Panc1 (cell line): Measurements from ENCODE around the gene CCDC85C. TPM values are rescaled to one million over a fixed set of nuclear protein-coding genes. Genes with fewer than 3 reads are reported as not detected.

Source experiments
- ATAC-seq: fragments of 200-7000 bp; cut with Tn5 transposase; 2 replicates; pipeline ENCODE4 v1.9.1; 2020; ENCODE audit warnings: mild to moderate bottlenecking, moderate library complexity
- BruUV-seq: library from RNA; stranded (reverse); fragments of 400-500 nt; replicated peaks from 2 replicates; lab custom pipeline; 2021; lab: Mats Ljungman, UMichigan
- CTCF ChIA-PET: fragments of 300-600 bp; sonication (Branson Sonifier 250); formaldehyde crosslinking; loops from one replicate; lab custom pipeline; 2022; ENCODE audit warnings: antibody characterized with exemption; lab: Charles Lee
- POLR2A ChIA-PET: fragments of 300-600 bp; sonication (Branson Sonifier 250); formaldehyde crosslinking; loops from one replicate; lab custom pipeline; 2022; ENCODE audit warnings: antibody characterized with exemption; lab: Charles Lee
- DNase-seq: peaks from one replicate; pipeline ENCODE4 v3.0.0-alpha.2; 2010; ENCODE audit warnings: low read depth, low spot score
- H3K27ac ChIP-seq: 2 replicates; pipeline ENCODE4 v1.5.1; 2011; ENCODE audit warnings: mild to moderate bottlenecking, low read length, inconsistent platforms
- H3K27me3 ChIP-seq: fragments of 200-500 bp; sonication (Bioruptor generic); 2 replicates; pipeline ENCODE4 v1.6.0; 2014; ENCODE audit warnings: low read length, inconsistent platforms; ENCODE audit not compliant: control insufficient read depth, insufficient read depth
- H3K36me3 ChIP-seq: fragments of 200-500 bp; sonication (Bioruptor generic); 2 replicates; pipeline ENCODE4 v1.5.1; 2014; ENCODE audit warnings: inconsistent platforms, mild to moderate bottlenecking, low read length, moderate library complexity; ENCODE audit not compliant: control insufficient read depth, insufficient read depth
- H3K4me1 ChIP-seq: 2 replicates; pipeline ENCODE4 v1.5.1; 2011; ENCODE audit warnings: inconsistent platforms, mild to moderate bottlenecking, low read length, moderate library complexity; ENCODE audit not compliant: control insufficient read depth, insufficient read depth
- H3K4me3 ChIP-seq, 2 experiments: 2 replicates each; pipeline ENCODE4 v1.5.1; 2011 to 2012; ENCODE audit warnings: low read depth in 2 of 2, low read length in 2 of 2, mild to moderate bottlenecking in 2 of 2, inconsistent platforms in 1 of 2, moderate library complexity in 1 of 2
- H3K9me3 ChIP-seq: fragments of 200-500 bp; sonication (Bioruptor generic); 2 replicates; pipeline ENCODE4 v1.5.1; 2014; ENCODE audit warnings: low read depth, mild to moderate bottlenecking, inconsistent platforms, low read length, moderate library complexity; ENCODE audit not compliant: control insufficient read depth, insufficient read depth
- POLR2AphosphoS5 ChIP-seq: IDR thresholded peaks from 2 replicates; pipeline ENCODE4 v1.6.1; 2012; ENCODE audit warnings: mild to moderate bottlenecking, low read depth, low read length, moderate library complexity
- SIN3A ChIP-seq: IDR thresholded peaks from 2 replicates; pipeline ENCODE4 v1.6.1; 2012; ENCODE audit warnings: low read depth, mild to moderate bottlenecking, low read length, moderate library complexity, borderline replicate concordance; ENCODE audit not compliant: insufficient read depth
- TCF7L2 ChIP-seq: IDR thresholded peaks from 2 replicates; pipeline ENCODE4 v1.6.1; 2011; ENCODE audit warnings: mild to moderate bottlenecking, low read depth, low read length, inconsistent platforms
- in situ Hi-C: cut with HindIII; loops from 2 replicates; pipeline ENCODE4 v1.10.0; 2016; ENCODE audit warnings: low sequenced_read_pairs, low pct_unique_long_range_greater_than_20kb
- intact Hi-C: fragments of 100-400 bp; cut with micrococcal nuclease; formaldehyde crosslinking; loops from one replicate; pipeline ENCODE4 v1.10.0; 2022; ENCODE audit not compliant: unreplicated experiment
- total RNA-seq: library from RNA; stranded (reverse); gene quantifications from one replicate; pipeline ENCODE4 v1.2.1, GENCODE V29; 2021; ENCODE audit not compliant: unreplicated experiment
- TF ChIP-seq, protein P1 (sequence below): fragments of 450-650 bp; IDR thresholded peaks from 2 replicates; pipeline ENCODE4 v1.5.1; 2017; ENCODE audit warnings: mild to moderate bottlenecking
- TF ChIP-seq, protein P2 (sequence below), 2 experiments: IDR thresholded peaks; 2 replicates each; pipeline ENCODE4 v1.6.1; 2011 to 2012; ENCODE audit warnings: low read depth in 2 of 2, control low read depth in 1 of 2, low read length in 1 of 2, mild to moderate bottlenecking in 1 of 2, moderate library complexity in 1 of 2; ENCODE audit not compliant: insufficient read depth in 1 of 2

CCDC85C gene
- total RNA-seq, 1 experiment from 2014 or later: 96.6 TPM

DNA sequence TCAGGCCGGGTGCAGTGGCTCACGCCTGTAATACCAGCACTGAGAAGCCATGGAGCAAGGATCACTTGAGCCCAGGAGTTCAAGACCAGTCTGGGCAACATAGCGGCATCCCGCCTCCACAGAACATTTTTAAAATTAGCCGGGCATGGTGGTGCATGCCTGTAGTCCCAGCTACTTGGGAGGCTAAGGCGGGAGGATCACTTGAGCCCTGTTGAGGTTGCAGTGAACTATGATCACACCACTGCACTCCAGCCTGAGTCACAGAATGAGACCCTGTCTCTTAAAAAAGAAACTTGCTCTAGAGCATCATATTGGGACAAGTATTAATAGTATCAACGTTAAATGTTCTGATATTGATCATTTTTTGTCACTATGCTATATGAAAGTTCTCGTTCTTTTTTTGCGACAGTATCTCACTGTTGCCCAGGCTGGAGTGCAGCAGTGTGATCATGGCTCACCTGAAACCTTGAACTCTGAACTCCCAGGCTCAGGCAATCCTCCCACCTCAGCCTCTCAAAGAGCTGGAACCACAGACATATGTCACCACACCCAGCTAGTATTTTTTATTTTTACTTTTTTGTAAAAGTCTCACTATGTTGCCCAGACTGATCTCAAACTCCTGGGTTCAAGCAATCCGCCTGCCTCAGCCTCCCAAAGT is 47.7 kb downstream of the CCDC85C start:
- TF ChIP-seq TCF7L2: no peak
- TF ChIP-seq SIN3A: no peak
- TF ChIP-seq POLR2AphosphoS5: no peak
- TF ChIP-seq, protein P1, sequence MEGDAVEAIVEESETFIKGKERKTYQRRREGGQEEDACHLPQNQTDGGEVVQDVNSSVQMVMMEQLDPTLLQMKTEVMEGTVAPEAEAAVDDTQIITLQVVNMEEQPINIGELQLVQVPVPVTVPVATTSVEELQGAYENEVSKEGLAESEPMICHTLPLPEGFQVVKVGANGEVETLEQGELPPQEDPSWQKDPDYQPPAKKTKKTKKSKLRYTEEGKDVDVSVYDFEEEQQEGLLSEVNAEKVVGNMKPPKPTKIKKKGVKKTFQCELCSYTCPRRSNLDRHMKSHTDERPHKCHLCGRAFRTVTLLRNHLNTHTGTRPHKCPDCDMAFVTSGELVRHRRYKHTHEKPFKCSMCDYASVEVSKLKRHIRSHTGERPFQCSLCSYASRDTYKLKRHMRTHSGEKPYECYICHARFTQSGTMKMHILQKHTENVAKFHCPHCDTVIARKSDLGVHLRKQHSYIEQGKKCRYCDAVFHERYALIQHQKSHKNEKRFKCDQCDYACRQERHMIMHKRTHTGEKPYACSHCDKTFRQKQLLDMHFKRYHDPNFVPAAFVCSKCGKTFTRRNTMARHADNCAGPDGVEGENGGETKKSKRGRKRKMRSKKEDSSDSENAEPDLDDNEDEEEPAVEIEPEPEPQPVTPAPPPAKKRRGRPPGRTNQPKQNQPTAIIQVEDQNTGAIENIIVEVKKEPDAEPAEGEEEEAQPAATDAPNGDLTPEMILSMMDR: no peak
- TF ChIP-seq, protein P2, sequence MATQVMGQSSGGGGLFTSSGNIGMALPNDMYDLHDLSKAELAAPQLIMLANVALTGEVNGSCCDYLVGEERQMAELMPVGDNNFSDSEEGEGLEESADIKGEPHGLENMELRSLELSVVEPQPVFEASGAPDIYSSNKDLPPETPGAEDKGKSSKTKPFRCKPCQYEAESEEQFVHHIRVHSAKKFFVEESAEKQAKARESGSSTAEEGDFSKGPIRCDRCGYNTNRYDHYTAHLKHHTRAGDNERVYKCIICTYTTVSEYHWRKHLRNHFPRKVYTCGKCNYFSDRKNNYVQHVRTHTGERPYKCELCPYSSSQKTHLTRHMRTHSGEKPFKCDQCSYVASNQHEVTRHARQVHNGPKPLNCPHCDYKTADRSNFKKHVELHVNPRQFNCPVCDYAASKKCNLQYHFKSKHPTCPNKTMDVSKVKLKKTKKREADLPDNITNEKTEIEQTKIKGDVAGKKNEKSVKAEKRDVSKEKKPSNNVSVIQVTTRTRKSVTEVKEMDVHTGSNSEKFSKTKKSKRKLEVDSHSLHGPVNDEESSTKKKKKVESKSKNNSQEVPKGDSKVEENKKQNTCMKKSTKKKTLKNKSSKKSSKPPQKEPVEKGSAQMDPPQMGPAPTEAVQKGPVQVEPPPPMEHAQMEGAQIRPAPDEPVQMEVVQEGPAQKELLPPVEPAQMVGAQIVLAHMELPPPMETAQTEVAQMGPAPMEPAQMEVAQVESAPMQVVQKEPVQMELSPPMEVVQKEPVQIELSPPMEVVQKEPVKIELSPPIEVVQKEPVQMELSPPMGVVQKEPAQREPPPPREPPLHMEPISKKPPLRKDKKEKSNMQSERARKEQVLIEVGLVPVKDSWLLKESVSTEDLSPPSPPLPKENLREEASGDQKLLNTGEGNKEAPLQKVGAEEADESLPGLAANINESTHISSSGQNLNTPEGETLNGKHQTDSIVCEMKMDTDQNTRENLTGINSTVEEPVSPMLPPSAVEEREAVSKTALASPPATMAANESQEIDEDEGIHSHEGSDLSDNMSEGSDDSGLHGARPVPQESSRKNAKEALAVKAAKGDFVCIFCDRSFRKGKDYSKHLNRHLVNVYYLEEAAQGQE (IDR thresholded peaks at IDR 0.05; ENCODE audit: insufficient read depth in 1 of 2, low read depth in 2 of 2, low read length in 1 of 2): no peak
- ATAC-seq (no peak), DNase-seq (no peak)
- ChIA-PET CTCF (no interaction called here), POLR2A (no interaction called here)
- Histone ChIP-seq H3K27ac (0 out of 2 replicates have a peak overlapping the region, but pooled peaks have one; percentile 29), H3K4me1 (peaks cover 47% of the 10 kb centered on the region), H3K9me3 (no peaks in the 10 kb centered on the region), H3K27me3 (no peaks in the 10 kb centered on the region), H3K4me3 (no peak overlapping the region), H3K36me3 (no peaks in the 10 kb centered on the region)
- in situ Hi-C loops (no loop called here), intact Hi-C loops (no loop called here)
- BruUV-seq: no TSS peak

DNA sequence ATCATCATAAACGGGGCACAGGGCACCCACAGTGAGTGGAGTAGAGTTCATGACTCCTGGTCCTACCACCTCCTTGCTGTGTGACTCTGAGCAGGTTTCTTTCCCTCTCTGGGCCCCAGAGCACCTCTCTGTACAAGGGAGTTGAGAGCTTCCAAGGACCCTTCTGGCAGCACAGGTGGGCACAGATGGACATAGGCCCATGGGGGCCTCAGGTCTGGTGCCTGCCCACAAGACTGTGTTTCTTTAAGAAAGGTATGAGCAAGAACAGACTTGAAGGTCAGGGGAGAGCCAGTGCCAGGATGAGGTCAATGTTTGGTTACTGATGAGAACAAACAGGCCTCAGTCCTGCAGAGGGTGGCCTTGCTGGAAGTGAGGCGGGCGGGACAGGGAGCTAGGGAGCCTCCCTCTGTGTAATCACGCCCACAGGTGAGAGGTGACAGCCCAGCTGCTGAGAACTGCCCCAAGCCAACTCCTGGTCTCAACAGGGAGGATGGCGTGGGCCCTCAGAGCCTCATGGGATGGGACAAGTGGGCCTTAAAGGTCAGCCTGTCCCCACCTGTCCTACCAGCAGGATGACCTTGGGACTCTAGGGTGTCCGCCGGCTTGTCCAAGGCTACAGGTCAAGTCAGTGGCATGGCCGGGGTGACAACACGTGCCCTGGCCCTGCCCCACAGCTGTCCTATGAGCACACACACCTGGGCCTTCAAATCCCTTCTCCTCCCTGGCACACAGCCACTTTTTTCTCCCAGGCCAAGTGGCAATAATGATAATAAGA is 49.1 kb downstream of the CCDC85C start:
- intact Hi-C loops: loop anchor here (2.0 kb wide), 1 partner anchor 32 kb away; no protein-coding TSS in a partner anchor
- no peaks in the 10 kb centered on the region for H3K36me3 ChIP-seq
- no peaks in the 10 kb centered on the region for H3K27me3 ChIP-seq
- ATAC-seq: no peak
- H3K9me3 ChIP-seq: no peaks in the 10 kb centered on the region
- no peak overlapping the region for H3K4me3 ChIP-seq
- ChIA-PET POLR2A (no interaction called here), CTCF (no interaction called here)
- DNase-seq: no peak
- TF ChIP-seq TCF7L2 (no peak), POLR2AphosphoS5 (no peak), SIN3A (no peak)
- TF ChIP-seq, protein P1: no peak
- TF ChIP-seq, protein P2 (IDR thresholded peaks at IDR 0.05; ENCODE audit: insufficient read depth in 1 of 2, low read depth in 2 of 2, low read length in 1 of 2): no peak
- in situ Hi-C loops: no loop called here
- peaks cover 46% of the 10 kb centered on the region for H3K4me1 ChIP-seq
- H3K27ac ChIP-seq: peak overlapping the region; percentile 29; the same call in 1 of the 2 replicates
- BruUV-seq: no TSS peak
